Caco-2 (cell line): ENCODE results near the gene COL20A1. TPM values are rescaled to one million over a fixed set of nuclear protein-coding genes. Genes with fewer than 3 reads are reported as not detected.

Source experiments
- BruUV-seq: library from RNA; stranded (reverse); fragments of 400-500 nt; replicated peaks from 2 replicates; lab custom pipeline; 2021; lab: Mats Ljungman, UMichigan
- CTCF ChIA-PET: fragments of 300-600 bp; sonication (Branson Sonifier 250); formaldehyde crosslinking; loops from one replicate; lab custom pipeline; 2022; ENCODE audit warnings: antibody characterized with exemption; lab: Charles Lee
- POLR2A ChIA-PET: fragments of 300-600 bp; sonication (Branson Sonifier 250); formaldehyde crosslinking; loops from one replicate; lab custom pipeline; 2022; ENCODE audit warnings: antibody characterized with exemption; lab: Charles Lee
- DNase-seq, 2 experiments: peaks; one replicate each; pipeline versions ENCODE4 v3.0.0 to v3.0.0-alpha.2; 2020 to 2022
- H3K27me3 ChIP-seq: replicated peaks from 2 replicates; pipeline ENCODE4 v1.6.0; 2011; ENCODE audit warnings: low read length; ENCODE audit not compliant: control insufficient read depth, insufficient read depth
- H3K36me3 ChIP-seq: 2 replicates; pipeline ENCODE4 v1.5.1; 2011; ENCODE audit warnings: low read length; ENCODE audit not compliant: control insufficient read depth, insufficient read depth
- H3K4me1 ChIP-seq: fragments of 250-450 bp; sonication (Bioruptor Pico); 2 replicates; pipeline ENCODE4 v1.5.1; 2020; ENCODE audit warnings: mild to moderate bottlenecking
- H3K4me3 ChIP-seq: 2 replicates; pipeline ENCODE4 v1.5.1; 2011; ENCODE audit warnings: low read depth, mild to moderate bottlenecking, control low read depth, low read length
- H3K9me3 ChIP-seq: fragments of 250-450 bp; sonication (Bioruptor Pico); 2 replicates; pipeline ENCODE4 v1.5.1; 2020; ENCODE audit warnings: mild to moderate bottlenecking, moderate library complexity
- H3K27ac Mint-ChIP-seq: one replicate; pipeline ENCODE4 v1.8.0; 2022; ENCODE audit warnings: mixed read lengths; ENCODE audit not compliant: unreplicated experiment
- H3K27me3 Mint-ChIP-seq: one replicate; pipeline ENCODE4 v1.8.0; 2022; ENCODE audit warnings: mixed read lengths; ENCODE audit not compliant: insufficient read depth, unreplicated experiment
- H3K36me3 Mint-ChIP-seq: one replicate; pipeline ENCODE4 v1.8.0; 2022; ENCODE audit warnings: mild to moderate bottlenecking, mixed read lengths; ENCODE audit not compliant: insufficient read depth, unreplicated experiment
- H3K4me1 Mint-ChIP-seq: one replicate; pipeline ENCODE4 v1.8.0; 2022; ENCODE audit warnings: low read depth, mixed read lengths; ENCODE audit not compliant: unreplicated experiment
- H3K4me3 Mint-ChIP-seq: one replicate; pipeline ENCODE4 v1.8.0; 2022; ENCODE audit warnings: mild to moderate bottlenecking, moderate library complexity, mixed read lengths; ENCODE audit not compliant: unreplicated experiment
- H3K9me3 Mint-ChIP-seq: one replicate; pipeline ENCODE4 v1.8.0; 2022; ENCODE audit warnings: mixed read lengths; ENCODE audit not compliant: unreplicated experiment
- CTCF ChIP-seq, 2 experiments: fragments of 200-600 bp in 1 of 2; IDR thresholded peaks; 1 replicate in 1 of 2; 2 replicates in 1 of 2; pipeline versions ENCODE4 v1.5.1 to v1.8.0; 2011 to 2022; ENCODE audit warnings: antibody characterized with exemption in 1 of 2, control low read depth in 1 of 2, inconsistent platforms in 1 of 2, low read depth in 1 of 2, low read length in 1 of 2, mild to moderate bottlenecking in 1 of 2, moderate library complexity in 1 of 2; ENCODE audit not compliant: insufficient read depth in 1 of 2, severe bottlenecking in 1 of 2, unreplicated experiment in 1 of 2
- intact Hi-C: fragments of 100-400 bp; cut with micrococcal nuclease; formaldehyde crosslinking; loops from one replicate; pipeline ENCODE4 v1.10.0; 2022; ENCODE audit not compliant: unreplicated experiment
- total RNA-seq: library from RNA; stranded (reverse); gene quantifications from 2 replicates; pipeline ENCODE4 v1.2.3, GENCODE V29; 2022

Gene COL20A1
- total RNA-seq, 1 experiment from 2014 or later = 0.27 TPM

GRCh38 chr20:63295018-63295417, 2.0 kb downstream of the COL20A1 start:
- Mint-ChIP-seq H3K4me3 (no peak overlapping the region), H3K9me3 (no peaks in the 10 kb centered on the region), H3K4me1 (no peaks in the 10 kb centered on the region), H3K36me3 (peaks cover 45% of the 10 kb centered on the region), H3K27me3 (peaks cover 12% of the 10 kb centered on the region), H3K27ac (no peak overlapping the region)
- CTCF ChIA-PET = interaction anchor here (0.6 to 2.8 kb wide), 5 partner anchors 14 to 106 kb away, joined by 3 to 13 read pairs (median 4); no protein-coding TSS in a partner anchor
- BruUV-seq = no TSS peak
- intact Hi-C loops = no loop called here
- Histone ChIP-seq H3K9me3 (peaks cover 7% of the 10 kb centered on the region; the same call in 1 of the 2 replicates), H3K27me3 (no peaks in the 10 kb centered on the region; the same call in 1 of the 2 replicates), H3K4me1 (0 out of 2 replicates have a peak, but pooled peaks cover 5% of the 10 kb centered on the region), H3K4me3 (no peak overlapping the region), H3K36me3 (no peaks in the 10 kb centered on the region)
- POLR2A ChIA-PET = no interaction called here
- DNase-seq = no peak
- no peak for TF ChIP-seq CTCF (IDR thresholded peaks at IDR 0.05; ENCODE audit: insufficient read depth in 1 of 2, low read depth in 1 of 2, low read length in 1 of 2, severe bottlenecking in 1 of 2, unreplicated experiment in 1 of 2)

GRCh38 chr20:63295422-63295821, 2.4 kb downstream of the COL20A1 start:
- Mint-ChIP-seq H3K4me1 (no peaks in the 10 kb centered on the region), H3K9me3 (no peaks in the 10 kb centered on the region), H3K36me3 (peaks cover 41% of the 10 kb centered on the region), H3K27me3 (peaks cover 16% of the 10 kb centered on the region), H3K27ac (no peak overlapping the region), H3K4me3 (no peak overlapping the region)
- no peak for DNase-seq
- Histone ChIP-seq H3K27me3 (no peaks in the 10 kb centered on the region; the same call in 1 of the 2 replicates), H3K9me3 (peaks cover 10% of the 10 kb centered on the region; the same call in 1 of the 2 replicates), H3K36me3 (no peaks in the 10 kb centered on the region), H3K4me3 (no peak overlapping the region), H3K4me1 (0 out of 2 replicates have a peak, but pooled peaks cover 5% of the 10 kb centered on the region)
- peak; percentile 14 to 16 for TF ChIP-seq CTCF (IDR thresholded peaks at IDR 0.05; ENCODE audit: insufficient read depth in 1 of 2, low read depth in 1 of 2, low read length in 1 of 2, severe bottlenecking in 1 of 2, unreplicated experiment in 1 of 2)
- no TSS peak for BruUV-seq
- ChIA-PET POLR2A (no interaction called here), CTCF (interaction anchor here (1.1 to 2.8 kb wide), 4 partner anchors 11 to 72 kb away, joined by 3 to 13 read pairs (median 5); no protein-coding TSS in a partner anchor)
- intact Hi-C loops = no loop called here

- no TSS peak for BruUV-seq
- Mint-ChIP-seq H3K4me3 (no peak overlapping the region), H3K27ac (no peak overlapping the region), H3K36me3 (peaks cover 37% of the 10 kb centered on the region), H3K4me1 (no peaks in the 10 kb centered on the region), H3K9me3 (peaks cover 1% of the 10 kb centered on the region), H3K27me3 (peaks cover 20% of the 10 kb centered on the region)
- Histone ChIP-seq H3K27me3 (no peaks in the 10 kb centered on the region; the same call in 1 of the 2 replicates), H3K9me3 (peaks cover 12% of the 10 kb centered on the region), H3K36me3 (no peaks in the 10 kb centered on the region), H3K4me3 (no peak overlapping the region), H3K4me1 (0 out of 2 replicates have a peak, but pooled peaks cover 5% of the 10 kb centered on the region)
- intact Hi-C loops = no loop called here
- no peak for DNase-seq
- ChIA-PET POLR2A (interaction anchor here (0.5 to 1.3 kb wide), 2 partner anchors 23 to 225 kb away, joined by 7 to 9 read pairs; no protein-coding TSS in a partner anchor), CTCF (interaction anchor here (0.5 to 2.8 kb wide), 6 partner anchors 11 to 90 kb away, joined by 3 to 13 read pairs (median 6); no protein-coding TSS in a partner anchor)
- TF ChIP-seq CTCF (IDR thresholded peaks at IDR 0.05; ENCODE audit: insufficient read depth in 1 of 2, low read depth in 1 of 2, low read length in 1 of 2, severe bottlenecking in 1 of 2, unreplicated experiment in 1 of 2) = no peak
These were observed 2.9 kb downstream of the COL20A1 start for GRCh38 chr20:63295846-63296245.
